NT2/D1 (cell line): ENCODE measurements around the gene ENTPD1.

Experiments
- SUZ12 ChIP-seq: IDR thresholded peaks from 2 replicates; pipeline ENCODE4 v1.6.1; 2011; ENCODE audit not compliant: insufficient read length, insufficient read depth; ENCODE audit errors: extremely low read depth
- YY1 ChIP-seq: IDR thresholded peaks from 2 replicates; pipeline ENCODE4 v1.6.1; 2011; ENCODE audit not compliant: insufficient read length, insufficient read depth
- ZNF274 ChIP-seq: IDR thresholded peaks from 2 replicates; pipeline ENCODE4 v1.6.1; 2011; ENCODE audit warnings: mild to moderate bottlenecking, low read depth, low read length

GRCh38 chr10:95815701-95816240 lies 59.8 kb downstream of the ENTPD1 start:
- TF ChIP-seq YY1, result no peak
- no peak for TF ChIP-seq ZNF274
- no peak for TF ChIP-seq SUZ12
